ENCODE data around the gene STRADA. TPM values are rescaled to one million over a fixed set of nuclear protein-coding genes. Genes with fewer than 3 reads are reported as not detected.
A peak's percentile ranks its signal among the peaks of the same experiment; 100 is the strongest.

Gene STRADA
- total and polyA plus RNA-seq, 2 of the 8 experiments (the other 6 are each of a cell fraction or from before 2014, with no cell fraction given), result 35.6 to 43.3 TPM

DNA sequence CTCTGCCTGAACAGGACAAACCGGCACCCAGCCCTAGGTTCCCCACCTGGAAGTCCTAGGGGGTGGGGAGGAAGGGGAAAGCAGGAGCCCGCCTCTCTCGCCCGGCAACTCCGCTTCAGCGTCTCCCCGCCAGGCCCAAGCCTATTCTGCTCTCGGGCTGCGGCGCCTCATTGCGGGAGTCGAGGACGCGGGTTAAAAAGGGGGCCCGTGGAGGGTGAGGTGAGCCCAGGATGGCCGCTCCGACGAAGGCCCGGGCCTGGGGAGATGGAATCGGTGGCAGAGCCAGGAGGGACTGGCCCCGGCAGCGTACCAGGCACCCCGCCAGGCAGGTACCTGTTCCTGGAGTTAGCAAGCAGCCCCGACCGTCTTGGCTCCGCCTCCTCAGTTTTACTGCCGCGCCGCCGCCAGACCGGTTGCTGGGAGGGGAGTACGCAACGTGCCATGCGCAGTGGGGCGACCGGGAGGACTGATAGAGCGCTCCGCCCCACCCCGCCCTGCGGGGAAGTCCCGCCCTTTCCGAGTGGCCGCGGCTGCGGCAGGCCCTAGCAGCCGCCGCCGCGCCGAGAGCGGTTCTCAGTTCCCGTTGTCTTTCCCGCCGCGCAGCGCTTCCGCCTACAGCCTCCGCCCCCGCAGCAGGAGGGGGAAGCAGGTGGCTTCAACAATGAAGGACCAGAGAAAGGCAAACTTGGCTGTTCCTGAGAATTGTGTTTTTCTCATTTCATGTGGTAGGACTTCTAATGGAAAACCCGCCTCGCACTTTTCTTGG, at the start of gene STRADA (continued):
- TF ChIP-seq CBX8 (IDR thresholded peaks at IDR 0.05; ENCODE audit: borderline replicate concordance, low read depth, low read length) (no peak), RFX5 (IDR thresholded peaks at IDR 0.05; ENCODE audit: borderline replicate concordance, low read depth, low read length) (no peak), EGR1 (IDR thresholded peaks at IDR 0.05; ENCODE audit: borderline replicate concordance, low read depth, low read length) (peak; percentile 99), ASH2L (IDR thresholded peaks at IDR 0.05; ENCODE audit: low read length) (peak; percentile 35), HDAC6 (IDR thresholded peaks at IDR 0.05; ENCODE audit: low read depth, low read length) (no peak), SRF (IDR thresholded peaks at IDR 0.05; ENCODE audit: low read depth, low read length) (0 out of 2 replicates have a peak, but pooled peaks have one; percentile 1), CREB1 (IDR thresholded peaks at IDR 0.05) (peak; percentile 21), ATF3 (IDR thresholded peaks at IDR 0.05; ENCODE audit: insufficient read depth, low read depth, low read length) (no peak), NRF1 (IDR thresholded peaks at IDR 0.05; ENCODE audit: low read depth, low read length) (peak; percentile 47), MAFK (IDR thresholded peaks at IDR 0.05; ENCODE audit: low read depth, low read length) (no peak), EP300 (IDR thresholded peaks at IDR 0.05; ENCODE audit: borderline replicate concordance in 1 of 2, low read depth in 2 of 2, low read length in 2 of 2) (no peak), POLR2AphosphoS5 (IDR thresholded peaks at IDR 0.05; ENCODE audit: low read depth, low read length) (peak; percentile 62), CBX5 (IDR thresholded peaks at IDR 0.05; ENCODE audit: low read depth, low read length) (no peak), RAD21 (IDR thresholded peaks at IDR 0.05 in 1 of 2, conservative IDR thresholded peaks at IDR 0.05 in 1 of 2; ENCODE audit: low read depth in 2 of 2, low read length in 2 of 2) (no peak), KDM4A (IDR thresholded peaks at IDR 0.05; ENCODE audit: low read depth, low read length, severe bottlenecking) (peak; percentile 82)

All from H1 (cell line).